ENCODE measurements around the gene TBL1X.

- TF ChIP-seq POLR2A (IDR thresholded peaks at IDR 0.05; ENCODE audit: extremely low read depth, insufficient read length) (no peak), MAX (IDR thresholded peaks at IDR 0.05; ENCODE audit: low read depth, low read length) (no peak)
These were observed 154.3 kb downstream of the TBL1X start for GRCh38 chrX:9619133-9619532.

Data from NB4 (cell line).